B cell (primary cell): Measurements from ENCODE around the gene SHD. TPM values are rescaled to one million over a fixed set of nuclear protein-coding genes. Genes with fewer than 3 reads are reported as not detected.

Source experiments
- ATAC-seq: fragments of 200-7000 bp; cut with Tn5 transposase; one replicate; pipeline ENCODE4 v1.10.0; 2021; ENCODE audit warnings: low read depth, mild to moderate bottlenecking, moderate number of reproducible peaks, moderate library complexity
- CTCF ChIA-PET: fragments of 350-600 bp; sonication (Branson Sonifier 250); formaldehyde crosslinking; loops from one replicate; lab custom pipeline; 2021; ENCODE audit warnings: antibody characterized with exemption, inconsistent platforms; lab: Charles Lee
- POLR2A ChIA-PET: fragments of 350-600 bp; sonication (Branson Sonifier 250); formaldehyde crosslinking; loops from one replicate; lab custom pipeline; 2021; ENCODE audit warnings: antibody characterized with exemption; lab: Charles Lee
- DNase-seq: peaks from one replicate; pipeline ENCODE4 v3.0.0; 2013
- H2AFZ ChIP-seq: 2 replicates; pipeline ENCODE4 v1.6.1; 2012; ENCODE audit warnings: mild to moderate bottlenecking, low read depth, low read length; ENCODE audit not compliant: insufficient read depth, poor library complexity, severe bottlenecking
- H3K27ac ChIP-seq, 2 donors: 1 replicate in 1 of 2; 2 replicates in 1 of 2; pipeline ENCODE4 v1.5.1; 2012 to 2013; ENCODE audit warnings: low read length in 2 of 2, mild to moderate bottlenecking in 2 of 2, moderate library complexity in 1 of 2
- H3K27me3 ChIP-seq, 4 experiments: fragments of 200-600 bp in 1 of 4; sonication (generic) in 1 of 4; replicated peaks in 1 of 4; 1 replicate in 2 of 4; 2 replicates in 2 of 4; pipeline versions ENCODE4 v1.6.1 to v1.7.0; 2013 to 2016; ENCODE audit warnings: low read length in 3 of 4, mild to moderate bottlenecking in 2 of 4, mixed read lengths in 1 of 4, moderate library complexity in 1 of 4; ENCODE audit not compliant: insufficient read depth in 4 of 4, control insufficient read depth in 3 of 4; ENCODE audit errors: control extremely low read depth in 1 of 4
- H3K36me3 ChIP-seq, 2 experiments: replicated peaks in 1 of 2; 1 replicate in 1 of 2; 2 replicates in 1 of 2; pipeline versions ENCODE4 v1.6.1 to v1.7.1; 2013; ENCODE audit warnings: low read length in 1 of 2; ENCODE audit not compliant: insufficient read depth in 2 of 2, control insufficient read depth in 1 of 2; ENCODE audit errors: control extremely low read depth in 1 of 2, extremely low read depth in 1 of 2
- H3K4me1 ChIP-seq, 2 donors: fragments of 200-600 bp in 1 of 2; sonication (generic) in 1 of 2; 1 replicate in 1 of 2; 2 replicates in 1 of 2; pipeline versions ENCODE4 v1.5.1 to v1.6.1; 2013 to 2017; ENCODE audit warnings: low read length in 2 of 2; ENCODE audit not compliant: control insufficient read depth in 2 of 2, insufficient read depth in 2 of 2
- H3K4me2 ChIP-seq: replicated peaks from 2 replicates; pipeline ENCODE3; 2012; ENCODE audit warnings: mild to moderate bottlenecking, low read depth, low read length; ENCODE audit not compliant: poor library complexity, severe bottlenecking
- H3K4me3 ChIP-seq, 5 experiments: fragments of 200-600 bp in 1 of 5; sonication (generic) in 1 of 5; 1 replicate in 3 of 5; 2 replicates in 2 of 5; pipeline versions ENCODE4 v1.5.1 to v1.7.0; 2011 to 2016; ENCODE audit warnings: low read length in 4 of 5, mild to moderate bottlenecking in 4 of 5, low read depth in 2 of 5, control low read depth in 1 of 5, moderate library complexity in 1 of 5; ENCODE audit not compliant: insufficient read depth in 1 of 5; ENCODE audit errors: control extremely low read depth in 1 of 5, extremely low read depth in 1 of 5
- H3K79me2 ChIP-seq: fragments of 200-600 bp; sonication (generic); one replicate; pipeline ENCODE4 v1.6.0; 2016; ENCODE audit warnings: low read length; ENCODE audit not compliant: control insufficient read depth, insufficient read depth
- H3K9ac ChIP-seq: fragments of 200-600 bp; sonication (generic); 2 replicates; pipeline ENCODE4 v1.6.1; 2017; ENCODE audit warnings: mild to moderate bottlenecking, low read length, moderate library complexity
- H3K9me3 ChIP-seq, 3 donors: one replicate each; pipeline versions ENCODE4 v1.6.1 to v1.7.1; 2013; ENCODE audit warnings: low read length in 2 of 3; ENCODE audit not compliant: control insufficient read depth in 2 of 3, insufficient read depth in 1 of 3; ENCODE audit errors: control extremely low read depth in 1 of 3
- H4K20me1 ChIP-seq: 2 replicates; pipeline ENCODE4 v1.6.0; 2012; ENCODE audit warnings: mild to moderate bottlenecking, low read length; ENCODE audit not compliant: insufficient read depth, control insufficient read depth, poor library complexity, severe bottlenecking
- H3K27ac Mint-ChIP-seq: one replicate; pipeline ENCODE4 v1.8.0; 2021; ENCODE audit warnings: mixed read lengths
- H3K27me3 Mint-ChIP-seq: one replicate; pipeline ENCODE4 v1.8.0; 2021; ENCODE audit warnings: mixed read lengths
- H3K4me1 Mint-ChIP-seq: one replicate; pipeline ENCODE4 v1.8.0; 2021; ENCODE audit warnings: mixed read lengths
- H3K4me3 Mint-ChIP-seq: one replicate; pipeline ENCODE4 v1.8.0; 2021; ENCODE audit warnings: mixed read lengths
- H3K9me3 Mint-ChIP-seq: one replicate; pipeline ENCODE4 v1.8.0; 2022; ENCODE audit warnings: mixed read lengths; ENCODE audit not compliant: insufficient read depth
- EZH2 ChIP-seq: IDR thresholded peaks from 2 replicates; pipeline ENCODE4 v1.6.1; 2012; ENCODE audit warnings: borderline replicate concordance, low read depth, mild to moderate bottlenecking, moderate library complexity, low read length; ENCODE audit not compliant: insufficient read depth, poor library complexity, severe bottlenecking
- WGBS: methylation state at CpG from one replicate; pipeline ENCODE4 v1.1.5; 2013; ENCODE audit warnings: missing lambda C conversion rate; ENCODE audit not compliant: insufficient coverage; 5-methylcytosine and 5-hydroxymethylcytosine counted together
- intact Hi-C: fragments of 100-400 bp; cut with micrococcal nuclease; formaldehyde crosslinking; loops from one replicate; pipeline ENCODE4 v1.10.0; 2022
- polyA plus RNA-seq: library from polyadenylated mRNA; depleted of rRNA; stranded (reverse); fragments of >200 nt; gene quantifications from 2 replicates; pipeline ENCODE4 v1.2.3, GENCODE V29; 2012
- total RNA-seq, 2 donors: library from RNA; stranded (reverse); fragments of 120-200 nt in 1 of 2; gene quantifications; 1 replicate in 1 of 2; 2 replicates in 1 of 2; pipeline versions ENCODE4 v1.2.3 to v1.2.4, GENCODE V29; 2013 to 2022
- TF ChIP-seq, protein P1 (sequence below): fragments of 200-600 bp; IDR thresholded peaks from one replicate; pipeline ENCODE4 v1.8.0; 2022; ENCODE audit warnings: antibody characterized with exemption, mild to moderate bottlenecking

Gene SHD
- total and polyA plus RNA-seq, 2 donors (not counting 1 experiment from before 2014, with no cell fraction given): 0.17 TPM; not detected in 1

- Histone ChIP-seq H2AFZ (no peak overlapping the region), H3K9me3 (peaks cover 0 to 5% (median 0%) of the 10 kb centered on the region in 3 donors), H3K4me3 (no peak overlapping the region), H3K27me3 (peaks cover 0 to 6% (median 0%) of the 10 kb centered on the region in 4 experiments), H3K9ac (no peak overlapping the region), H3K79me2 (no peaks in the 10 kb centered on the region), H4K20me1 (no peaks in the 10 kb centered on the region), H3K36me3 (no peaks in the 10 kb centered on the region), H3K4me1 (peaks cover 4% of the 10 kb centered on the region in 2 donors), H3K27ac (no peak overlapping the region), H3K4me2 (no peak overlapping the region)
- no peak for TF ChIP-seq EZH2
- TF ChIP-seq, protein P1, sequence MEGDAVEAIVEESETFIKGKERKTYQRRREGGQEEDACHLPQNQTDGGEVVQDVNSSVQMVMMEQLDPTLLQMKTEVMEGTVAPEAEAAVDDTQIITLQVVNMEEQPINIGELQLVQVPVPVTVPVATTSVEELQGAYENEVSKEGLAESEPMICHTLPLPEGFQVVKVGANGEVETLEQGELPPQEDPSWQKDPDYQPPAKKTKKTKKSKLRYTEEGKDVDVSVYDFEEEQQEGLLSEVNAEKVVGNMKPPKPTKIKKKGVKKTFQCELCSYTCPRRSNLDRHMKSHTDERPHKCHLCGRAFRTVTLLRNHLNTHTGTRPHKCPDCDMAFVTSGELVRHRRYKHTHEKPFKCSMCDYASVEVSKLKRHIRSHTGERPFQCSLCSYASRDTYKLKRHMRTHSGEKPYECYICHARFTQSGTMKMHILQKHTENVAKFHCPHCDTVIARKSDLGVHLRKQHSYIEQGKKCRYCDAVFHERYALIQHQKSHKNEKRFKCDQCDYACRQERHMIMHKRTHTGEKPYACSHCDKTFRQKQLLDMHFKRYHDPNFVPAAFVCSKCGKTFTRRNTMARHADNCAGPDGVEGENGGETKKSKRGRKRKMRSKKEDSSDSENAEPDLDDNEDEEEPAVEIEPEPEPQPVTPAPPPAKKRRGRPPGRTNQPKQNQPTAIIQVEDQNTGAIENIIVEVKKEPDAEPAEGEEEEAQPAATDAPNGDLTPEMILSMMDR: no peak
- intact Hi-C loops: no loop called here
- no peak overlapping the region for H3K27ac Mint-ChIP-seq
- peak overlapping the region; percentile 37 for H3K4me3 Mint-ChIP-seq
- ChIA-PET CTCF (no interaction called here), POLR2A (no interaction called here)
- DNase-seq (no peak), ATAC-seq (no peak)
- H3K27me3 Mint-ChIP-seq: peaks cover 6% of the 10 kb centered on the region
- H3K4me1 Mint-ChIP-seq: peaks cover 7% of the 10 kb centered on the region
- WGBS: 97% methylated on average over 14 of the region's 16 CpGs
- H3K9me3 Mint-ChIP-seq: no peaks in the 10 kb centered on the region
These were observed 26.6 kb downstream of the SHD start for GRCh38 chr19:4305659-4306058.

GRCh38 chr19:4310247-4311121, 31.4 kb downstream of the SHD start:
- no peak overlapping the region for H3K4me2 ChIP-seq

More at GRCh38 chr19:4310247-4311121, 31.4 kb downstream of the SHD start:
- no peak overlapping the region for H3K27ac Mint-ChIP-seq
- DNase-seq (peak; percentile 8), ATAC-seq (no peak)
- intact Hi-C loops: no loop called here
- no peaks in the 10 kb centered on the region for H3K4me1 Mint-ChIP-seq
- Histone ChIP-seq H3K9ac (no peak overlapping the region), H3K9me3 (peaks cover 0 to 10% (median 0%) of the 10 kb centered on the region in 3 donors), H4K20me1 (no peaks in the 10 kb centered on the region), H3K4me3 (no peak overlapping the region), H3K27ac (no peak overlapping the region), H3K4me1 (no peaks in the 10 kb centered on the region), H3K27me3 (no peaks in the 10 kb centered on the region), H3K79me2 (no peaks in the 10 kb centered on the region), H3K36me3 (no peaks in the 10 kb centered on the region), H2AFZ (no peak overlapping the region)
- no peaks in the 10 kb centered on the region for H3K9me3 Mint-ChIP-seq
- WGBS: 98% methylated on average over 20 of the region's 22 CpGs
- POLR2A ChIA-PET: no interaction called here
- CTCF ChIA-PET: no interaction called here
- H3K27me3 Mint-ChIP-seq: no peaks in the 10 kb centered on the region
- TF ChIP-seq EZH2: no peak
- TF ChIP-seq, protein P1: no peak
- no peak overlapping the region for H3K4me3 Mint-ChIP-seq
